DMS153 treated with DMSO at 0.1 percent for 48 hours (cell line): Measurements from ENCODE around the gene ATAD3B.

Experiments used
- DNase-seq: peaks from one replicate; lab custom pipeline; 2025; ENCODE audit not compliant: unreplicated experiment; lab: John Stamatoyannopoulos, UW

Gene ATAD3B

GRCh38 chr1:1543706-1544099, 72.1 kb downstream of the ATAD3B start:
- DNase-seq = no peak

- no peak for DNase-seq
Observed at GRCh38 chr1:1544544-1544943, 73.0 kb downstream of the ATAD3B start.
